ENCODE measurements around the gene DOC2B.
A peak's percentile ranks its signal among the peaks of the same experiment; 100 is the strongest.

Gene DOC2B

GRCh38 chr17:181245-182049, at the start of gene DOC2B:
Gene DOC2B (minus strand): TSS chr17:181650. CDS start chr17:181479, 171 bp downstream.
- Histone ChIP-seq H3K4me1 (ENCODE audit: control insufficient read depth in 1 of 2, insufficient read depth in 2 of 2, low read length in 2 of 2) (no peaks in the 10 kb centered on the region), H3K4me3 (ENCODE audit: low read depth in 1 of 2, low read length in 2 of 2) (peak within 1 kb of the TSS; percentile 7 to 28), H3K27ac (ENCODE audit: low read depth, low read length) (no peak within 1 kb of the TSS), H3K36me3 (ENCODE audit: control insufficient read depth in 1 of 2, insufficient read depth in 2 of 2, low read length in 2 of 2) (no peaks in the 10 kb centered on the region), H3K9ac (ENCODE audit: low read depth in 1 of 2, low read length in 2 of 2) (no peak within 1 kb of the TSS), H3K9me3 (ENCODE audit: control insufficient read depth in 1 of 2, low read length in 2 of 2) (no peaks in the 10 kb centered on the region), H3K27me3 (ENCODE audit: control insufficient read depth in 1 of 2, insufficient read depth in 2 of 2, low read length in 2 of 2) (peaks cover 26 to 57% of the 10 kb centered on the region in 2 donors)

DNA sequence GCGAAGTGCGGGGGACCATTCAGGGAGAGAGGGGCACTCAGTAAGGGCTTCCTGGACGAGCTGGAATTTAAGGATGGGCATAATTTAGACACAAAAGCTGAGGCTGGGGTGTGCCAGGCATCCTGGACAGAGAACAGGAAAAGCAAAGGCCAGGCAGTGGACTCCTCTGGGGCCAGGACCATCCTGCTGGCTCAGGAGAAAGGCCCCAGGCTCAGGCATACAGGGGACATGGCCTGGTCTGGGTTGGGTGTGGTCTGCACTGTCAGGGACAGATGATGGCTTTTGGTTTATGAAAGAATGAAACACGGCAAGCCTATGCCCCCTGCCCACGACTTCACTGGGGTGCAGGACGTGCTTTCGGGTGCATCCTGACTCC, 48.9 kb upstream of the DOC2B start:
- no peaks in the 10 kb centered on the region for H3K4me1 ChIP-seq (ENCODE audit: control insufficient read depth in 1 of 2, insufficient read depth in 2 of 2, low read length in 2 of 2)
- no peaks in the 10 kb centered on the region for H3K9me3 ChIP-seq (ENCODE audit: control insufficient read depth in 1 of 2, low read length in 2 of 2)
- H3K36me3 ChIP-seq (ENCODE audit: control insufficient read depth in 1 of 2, insufficient read depth in 2 of 2, low read length in 2 of 2): no peaks in the 10 kb centered on the region
- no peak overlapping the region for H3K9ac ChIP-seq (ENCODE audit: low read depth in 1 of 2, low read length in 2 of 2)
- no peak overlapping the region for H3K27ac ChIP-seq (ENCODE audit: low read depth, low read length)
- H3K27me3 ChIP-seq (ENCODE audit: control insufficient read depth in 1 of 2, insufficient read depth in 2 of 2, low read length in 2 of 2): no peaks in the 10 kb centered on the region
- no peak overlapping the region for H3K4me3 ChIP-seq (ENCODE audit: low read depth in 1 of 2, low read length in 2 of 2)

DNA sequence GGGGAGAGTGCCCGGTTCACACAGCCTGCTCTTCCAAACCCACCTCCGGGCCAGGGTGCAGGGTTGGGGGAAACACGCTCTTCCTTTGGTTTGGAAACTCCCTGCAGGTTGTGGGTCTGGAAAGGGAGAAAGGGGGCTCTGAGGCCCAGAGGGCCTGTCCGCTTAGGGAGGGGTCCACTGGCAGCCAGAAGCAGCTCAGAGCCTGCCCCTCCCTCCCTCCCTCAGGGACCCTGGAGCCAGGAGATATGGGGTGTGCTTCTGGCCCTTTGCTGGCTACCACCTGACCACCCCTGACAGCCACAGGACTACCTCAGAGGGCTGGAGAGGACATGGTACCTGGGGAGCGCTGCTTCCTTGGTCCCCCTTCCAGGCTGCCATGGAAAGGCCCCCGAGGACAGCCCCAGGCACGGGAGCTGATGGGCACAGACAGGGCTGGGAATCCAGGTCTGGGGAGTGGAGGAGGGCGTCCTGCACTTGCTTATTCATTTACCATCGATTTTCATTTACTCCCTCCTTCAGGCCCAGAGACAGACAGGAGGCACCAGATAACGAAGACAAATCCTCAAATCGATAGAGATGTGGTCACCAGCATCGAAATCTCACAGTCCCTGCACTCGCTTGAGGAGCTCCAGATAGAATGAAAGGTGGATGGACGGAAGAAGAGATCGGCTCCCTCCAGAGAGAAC, 48.4 kb upstream of the DOC2B start:
- Histone ChIP-seq H3K36me3 (ENCODE audit: control insufficient read depth in 1 of 2, insufficient read depth in 2 of 2, low read length in 2 of 2) (no peaks in the 10 kb centered on the region), H3K27me3 (ENCODE audit: control insufficient read depth in 1 of 2, insufficient read depth in 2 of 2, low read length in 2 of 2) (no peaks in the 10 kb centered on the region), H3K4me3 (ENCODE audit: low read depth in 1 of 2, low read length in 2 of 2) (no peak overlapping the region), H3K27ac (ENCODE audit: low read depth, low read length) (no peak overlapping the region), H3K9me3 (ENCODE audit: control insufficient read depth in 1 of 2, low read length in 2 of 2) (no peaks in the 10 kb centered on the region), H3K4me1 (ENCODE audit: control insufficient read depth in 1 of 2, insufficient read depth in 2 of 2, low read length in 2 of 2) (no peaks in the 10 kb centered on the region), H3K9ac (ENCODE audit: low read depth in 1 of 2, low read length in 2 of 2) (no peak overlapping the region)

DNA sequence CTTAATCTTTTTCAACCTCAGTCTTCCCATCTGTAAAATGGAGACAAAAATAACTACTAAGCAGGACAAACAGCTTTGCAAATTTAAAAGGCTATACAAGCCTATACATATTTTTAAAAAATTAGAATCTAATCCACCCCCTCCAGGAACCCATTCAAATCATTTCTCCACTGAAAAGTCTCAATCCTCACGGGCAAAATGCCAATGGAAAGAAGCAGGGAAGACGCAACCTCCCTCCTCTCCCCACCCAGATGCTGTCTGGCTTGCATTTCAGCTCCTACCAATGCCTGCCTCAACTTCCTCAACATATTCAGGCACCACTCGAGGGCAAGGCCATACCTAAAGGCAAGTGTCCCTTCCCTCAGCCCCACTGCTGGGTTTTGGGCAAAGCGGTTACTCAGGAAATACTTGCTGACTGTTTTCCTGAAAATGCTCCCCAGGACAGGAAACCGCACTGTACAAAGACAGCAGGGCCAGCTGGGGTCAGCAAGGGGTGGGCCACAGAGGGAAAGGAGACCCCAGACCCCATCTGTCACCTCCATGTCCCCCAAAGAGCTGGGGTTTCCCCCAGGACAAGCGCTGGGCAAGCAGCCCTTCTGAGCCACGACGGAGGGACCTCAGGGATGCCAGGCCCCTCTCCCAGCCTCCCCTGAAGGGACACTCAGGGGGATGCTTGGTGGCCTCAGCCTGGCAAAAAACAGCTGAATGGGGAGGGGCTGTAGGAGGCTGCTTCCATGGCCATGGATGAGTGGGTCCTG, 47.7 kb upstream of the DOC2B start:
- Histone ChIP-seq H3K9me3 (ENCODE audit: control insufficient read depth in 1 of 2, low read length in 2 of 2) (no peaks in the 10 kb centered on the region), H3K4me3 (ENCODE audit: low read depth in 1 of 2, low read length in 2 of 2) (no peak overlapping the region), H3K27ac (ENCODE audit: low read depth, low read length) (no peak overlapping the region), H3K36me3 (ENCODE audit: control insufficient read depth in 1 of 2, insufficient read depth in 2 of 2, low read length in 2 of 2) (no peaks in the 10 kb centered on the region), H3K27me3 (ENCODE audit: control insufficient read depth in 1 of 2, insufficient read depth in 2 of 2, low read length in 2 of 2) (no peaks in the 10 kb centered on the region), H3K9ac (ENCODE audit: low read depth in 1 of 2, low read length in 2 of 2) (no peak overlapping the region), H3K4me1 (ENCODE audit: control insufficient read depth in 1 of 2, insufficient read depth in 2 of 2, low read length in 2 of 2) (no peaks in the 10 kb centered on the region)

- no peak overlapping the region for H3K27ac ChIP-seq (ENCODE audit: low read depth, low read length)
- no peak overlapping the region for H3K4me3 ChIP-seq (ENCODE audit: low read depth in 1 of 2, low read length in 2 of 2)
- no peaks in the 10 kb centered on the region for H3K4me1 ChIP-seq (ENCODE audit: control insufficient read depth in 1 of 2, insufficient read depth in 2 of 2, low read length in 2 of 2)
- no peaks in the 10 kb centered on the region for H3K9me3 ChIP-seq (ENCODE audit: control insufficient read depth in 1 of 2, low read length in 2 of 2)
- no peaks in the 10 kb centered on the region for H3K27me3 ChIP-seq (ENCODE audit: control insufficient read depth in 1 of 2, insufficient read depth in 2 of 2, low read length in 2 of 2)
- no peak overlapping the region for H3K9ac ChIP-seq (ENCODE audit: low read depth in 1 of 2, low read length in 2 of 2)
- no peaks in the 10 kb centered on the region for H3K36me3 ChIP-seq (ENCODE audit: control insufficient read depth in 1 of 2, insufficient read depth in 2 of 2, low read length in 2 of 2)
These were observed 46.6 kb upstream of the DOC2B start for GRCh38 chr17:227946-228615.

GRCh38 chr17:227078-227945, 45.9 kb upstream of the DOC2B start:
- H3K27ac ChIP-seq (ENCODE audit: low read depth, low read length): no peak overlapping the region
- H3K36me3 ChIP-seq (ENCODE audit: control insufficient read depth in 1 of 2, insufficient read depth in 2 of 2, low read length in 2 of 2): no peaks in the 10 kb centered on the region
- H3K9ac ChIP-seq (ENCODE audit: low read depth in 1 of 2, low read length in 2 of 2): no peak overlapping the region
- no peak overlapping the region for H3K4me3 ChIP-seq (ENCODE audit: low read depth in 1 of 2, low read length in 2 of 2)
- H3K27me3 ChIP-seq (ENCODE audit: control insufficient read depth in 1 of 2, insufficient read depth in 2 of 2, low read length in 2 of 2): no peaks in the 10 kb centered on the region
- no peaks in the 10 kb centered on the region for H3K4me1 ChIP-seq (ENCODE audit: control insufficient read depth in 1 of 2, insufficient read depth in 2 of 2, low read length in 2 of 2)
- no peaks in the 10 kb centered on the region for H3K9me3 ChIP-seq (ENCODE audit: control insufficient read depth in 1 of 2, low read length in 2 of 2)

GRCh38 chr17:226108-227077, 44.9 kb upstream of the DOC2B start:
- H3K4me3 ChIP-seq (ENCODE audit: low read depth in 1 of 2, low read length in 2 of 2): no peak overlapping the region
- no peaks in the 10 kb centered on the region for H3K27me3 ChIP-seq (ENCODE audit: control insufficient read depth in 1 of 2, insufficient read depth in 2 of 2, low read length in 2 of 2)
- no peak overlapping the region for H3K9ac ChIP-seq (ENCODE audit: low read depth in 1 of 2, low read length in 2 of 2)
- H3K4me1 ChIP-seq (ENCODE audit: control insufficient read depth in 1 of 2, insufficient read depth in 2 of 2, low read length in 2 of 2): no peaks in the 10 kb centered on the region
- H3K36me3 ChIP-seq (ENCODE audit: control insufficient read depth in 1 of 2, insufficient read depth in 2 of 2, low read length in 2 of 2): no peaks in the 10 kb centered on the region
- H3K9me3 ChIP-seq (ENCODE audit: control insufficient read depth in 1 of 2, low read length in 2 of 2): no peaks in the 10 kb centered on the region
- no peak overlapping the region for H3K27ac ChIP-seq (ENCODE audit: low read depth, low read length)

GRCh38 chr17:225551-225950, 44.1 kb upstream of the DOC2B start:
- Histone ChIP-seq H3K9me3 (ENCODE audit: control insufficient read depth in 1 of 2, low read length in 2 of 2) (no peaks in the 10 kb centered on the region), H3K36me3 (ENCODE audit: control insufficient read depth in 1 of 2, insufficient read depth in 2 of 2, low read length in 2 of 2) (no peaks in the 10 kb centered on the region), H3K9ac (ENCODE audit: low read depth in 1 of 2, low read length in 2 of 2) (no peak overlapping the region), H3K27me3 (ENCODE audit: control insufficient read depth in 1 of 2, insufficient read depth in 2 of 2, low read length in 2 of 2) (no peaks in the 10 kb centered on the region), H3K4me1 (ENCODE audit: control insufficient read depth in 1 of 2, insufficient read depth in 2 of 2, low read length in 2 of 2) (no peaks in the 10 kb centered on the region), H3K27ac (ENCODE audit: low read depth, low read length) (no peak overlapping the region), H3K4me3 (ENCODE audit: low read depth in 1 of 2, low read length in 2 of 2) (no peak overlapping the region)
